K562 (cell line): ENCODE results near the gene RFPL1. TPM values are rescaled to one million over a fixed set of nuclear protein-coding genes. Genes with fewer than 3 reads are reported as not detected.

Experiments used
- ATF1 ChIP-seq, 2 experiments: fragments of 450-650 bp in 1 of 2; IDR thresholded peaks; 2 replicates each; pipeline ENCODE4 v1.6.1; 2016; ENCODE audit warnings: missing compliant biosample characterization in 1 of 2, missing genetic modification characterization in 1 of 2
- ATF7 ChIP-seq: fragments of 450-650 bp; IDR thresholded peaks from 2 replicates; pipeline ENCODE4 v1.7.1; 2014; ENCODE audit warnings: mild to moderate bottlenecking, moderate library complexity
- CREB1 ChIP-seq, 2 experiments: sonication (generic) in 1 of 2; formaldehyde crosslinking in 1 of 2; IDR thresholded peaks; 2 replicates each; pipeline versions ENCODE4 v1.6.1 to v1.8.0; 2012 to 2022; ENCODE audit warnings: inconsistent platforms in 1 of 2, mild to moderate bottlenecking in 1 of 2, missing genetic modification reagents in 1 of 2, moderate library complexity in 1 of 2
- CREM ChIP-seq: IDR thresholded peaks from 2 replicates; pipeline ENCODE4 v1.6.1; 2014; ENCODE audit warnings: antibody characterized with exemption, low read depth
- CXXC5 ChIP-seq: fragments of 250-450 bp; sonication (Bioruptor Pico); IDR thresholded peaks from 2 replicates; pipeline ENCODE4 v1.8.0; 2022; ENCODE audit warnings: inconsistent platforms, mild to moderate bottlenecking, moderate library complexity
- JUND ChIP-seq, 2 experiments: IDR thresholded peaks; 2 replicates in 1 of 2; 3 replicates in 1 of 2; pipeline ENCODE4 v1.6.1; 2011; ENCODE audit warnings: borderline replicate concordance in 2 of 2, low read depth in 2 of 2, low read length in 2 of 2, improper control_type of control experiment in 1 of 2, missing biosample characterization in 1 of 2, missing genetic modification characterization in 1 of 2, missing genetic modification reagents in 1 of 2
- RB1 ChIP-seq: fragments of 450-650 bp; IDR thresholded peaks from 2 replicates; pipeline ENCODE4 v1.6.1; 2017; ENCODE audit warnings: low read depth, mild to moderate bottlenecking
- RBFOX2 ChIP-seq: fragments of 200-400 bp; formaldehyde crosslinking; IDR thresholded peaks from 2 replicates; pipeline ENCODE4 v1.6.1; 2017; ENCODE audit warnings: low read depth, mild to moderate bottlenecking, low read length, moderate library complexity
- RBM17 ChIP-seq: fragments of 200-400 bp; formaldehyde crosslinking; IDR thresholded peaks from 2 replicates; pipeline ENCODE4 v1.6.1; 2017; ENCODE audit warnings: low read depth, mild to moderate bottlenecking, low read length, borderline replicate concordance
- SMAD4 ChIP-seq: fragments of 250-450 bp; sonication (Bioruptor Pico); conservative IDR thresholded peaks from 2 replicates; pipeline ENCODE4 v1.8.0; 2021; ENCODE audit warnings: inconsistent platforms, mild to moderate bottlenecking, moderate library complexity
- STAG1 ChIP-seq: sonication (generic); formaldehyde crosslinking; IDR thresholded peaks from 2 replicates; pipeline ENCODE4 v1.5.0; 2020; ENCODE audit warnings: missing genetic modification reagents, borderline replicate concordance
- TEAD1 ChIP-seq, 2 experiments: fragments of 450-650 bp in 1 of 2; sonication (generic) in 1 of 2; formaldehyde crosslinking; IDR thresholded peaks; 2 replicates each; pipeline versions ENCODE4 v1.4.0 to v1.8.0; 2020 to 2022; ENCODE audit warnings: mild to moderate bottlenecking in 2 of 2, missing genetic modification reagents in 1 of 2
- ZNF511 ChIP-seq: sonication (generic); formaldehyde crosslinking; IDR thresholded peaks from 2 replicates; pipeline ENCODE4 v1.8.0; 2022; ENCODE audit warnings: mild to moderate bottlenecking, missing genetic modification reagents
- ZNF655 ChIP-seq: fragments of 250-450 bp; sonication (Bioruptor Pico); IDR thresholded peaks from 2 replicates; pipeline ENCODE4 v1.5.0; 2021
- polyA plus RNA-seq, 8 experiments: library from polyadenylated mRNA; depleted of rRNA in 4 of 8; stranded (reverse) in 5 of 8; unstranded in 3 of 8; fragments of >200 nt; fragmentation: Nextera tagmentation in 2 of 8; fragmentation: Illumina TruSeq in 1 of 8; extraction: Ambion mirVana in 2 of 8; extraction: Trizol in 1 of 8; gene quantifications; 2 replicates each; pipeline versions ENCODE4 v1.2.1 to v1.2.3, GENCODE V29; 2011 to 2014; ENCODE audit warnings: inconsistent platforms in 1 of 8, missing spikeins in 1 of 8
- total RNA-seq, 7 experiments: library from RNA; depleted of rRNA in 6 of 7; stranded (reverse); fragments of >200 nt in 6 of 7; fragmentation: Illumina TruSeq in 2 of 7; extraction: Trizol in 2 of 7; gene quantifications; 2 replicates each; pipeline versions ENCODE4 v1.2.1 to v1.2.3, GENCODE V29; 2011 to 2021; ENCODE audit warnings: low replicate concordance in 1 of 7
- TF ChIP-seq, protein P1 (sequence below): fragments of 250-450 bp; sonication (Bioruptor Pico); IDR thresholded peaks from 2 replicates; pipeline ENCODE4 v1.4.0; 2020
- TF ChIP-seq, protein P2 (sequence below): IDR thresholded peaks from 2 replicates; pipeline ENCODE4 v1.6.1; 2011; ENCODE audit warnings: borderline replicate concordance, low read depth, mild to moderate bottlenecking, moderate library complexity, low read length; ENCODE audit not compliant: insufficient read depth, poor library complexity, severe bottlenecking
- TF ChIP-seq, protein P3 (sequence below), 2 experiments: IDR thresholded peaks; 2 replicates each; pipeline ENCODE4 v1.6.1; 2011; ENCODE audit warnings: borderline replicate concordance in 1 of 2, control low read depth in 1 of 2, low read depth in 1 of 2, low read length in 1 of 2, mild to moderate bottlenecking in 1 of 2, mixed read lengths in 1 of 2, moderate library complexity in 1 of 2; ENCODE audit not compliant: insufficient read depth in 1 of 2, insufficient read length in 1 of 2, poor library complexity in 1 of 2, severe bottlenecking in 1 of 2; ENCODE audit errors: extremely low read depth in 1 of 2

The RFPL1 gene
- total and polyA plus RNA-seq, 9 of the 15 experiments (the other 6 are each of a cell fraction or from before 2014, with no cell fraction given): not detected

DNA sequence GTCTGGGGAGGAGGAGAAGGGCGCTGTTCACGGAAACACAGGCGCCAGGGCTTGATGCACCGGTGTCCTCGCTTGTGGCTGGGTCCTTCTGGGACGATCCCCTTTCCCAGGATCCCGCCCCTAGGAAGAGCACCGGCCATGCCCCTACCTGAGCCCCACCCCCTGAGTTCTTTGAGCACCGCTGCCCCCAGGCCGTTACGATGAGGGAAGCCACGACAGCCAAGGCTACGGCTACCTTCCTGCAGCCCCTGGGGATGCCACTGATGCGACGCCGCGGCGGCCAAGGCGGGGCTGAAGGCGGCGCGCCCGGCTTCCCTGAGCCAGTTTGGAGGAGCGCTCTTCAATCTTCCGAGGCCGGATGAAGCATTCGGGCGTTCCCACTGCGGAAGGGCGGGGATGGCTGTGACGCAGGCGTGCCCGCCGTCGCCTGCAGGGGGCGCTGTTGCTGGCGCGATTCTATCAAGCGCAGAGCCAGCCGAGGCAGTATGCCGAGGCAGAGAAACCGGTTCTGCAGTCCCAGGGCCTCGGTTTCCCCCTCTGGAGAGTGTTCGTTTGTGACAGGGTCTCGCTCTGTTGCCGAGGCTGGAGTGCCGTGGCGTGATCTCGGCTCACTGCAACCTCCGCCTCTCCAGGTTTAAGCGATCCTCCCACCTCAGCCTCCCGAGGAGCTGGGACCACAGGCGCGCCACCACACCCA, 31.9 kb downstream of the RFPL1 start (continued):
- TF ChIP-seq, protein P1, sequence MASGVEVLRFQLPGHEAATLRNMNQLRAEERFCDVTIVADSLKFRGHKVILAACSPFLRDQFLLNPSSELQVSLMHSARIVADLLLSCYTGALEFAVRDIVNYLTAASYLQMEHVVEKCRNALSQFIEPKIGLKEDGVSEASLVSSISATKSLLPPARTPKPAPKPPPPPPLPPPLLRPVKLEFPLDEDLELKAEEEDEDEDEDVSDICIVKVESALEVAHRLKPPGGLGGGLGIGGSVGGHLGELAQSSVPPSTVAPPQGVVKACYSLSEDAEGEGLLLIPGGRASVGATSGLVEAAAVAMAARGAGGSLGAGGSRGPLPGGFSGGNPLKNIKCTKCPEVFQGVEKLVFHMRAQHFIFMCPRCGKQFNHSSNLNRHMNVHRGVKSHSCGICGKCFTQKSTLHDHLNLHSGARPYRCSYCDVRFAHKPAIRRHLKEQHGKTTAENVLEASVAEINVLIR (CRISPR knock-in tag): peak; percentile 67
- TF ChIP-seq ATF1 (CRISPR knock-in tag; IDR thresholded peaks at IDR 0.05) (peak; percentile 73), ATF1 (tag; IDR thresholded peaks at IDR 0.05) (peak; percentile 89), ZNF511 (CRISPR knock-in tag) (no peak), CREB1 (IDR thresholded peaks at IDR 0.05) (peak; percentile 84), CREB1 (CRISPR knock-in tag; IDR thresholded peaks at IDR 0.05) (peak; percentile 86), RB1 (peak; percentile 63; the same call in 1 of the 2 replicates), RBFOX2 (0 out of 2 replicates have a peak, but pooled peaks have one; percentile 27), STAG1 (CRISPR knock-in tag) (peak; percentile 25; the same call in 1 of the 2 replicates), CXXC5 (peak; percentile 59), RBM17 (no peak), JUND (IDR thresholded peaks at IDR 0.05; ENCODE audit: borderline replicate concordance, low read depth, low read length) (peak; percentile 16; the same call in 1 of the 2 replicates), JUND (tag; IDR thresholded peaks at IDR 0.05; ENCODE audit: borderline replicate concordance, low read depth, low read length) (no peak), CREM (peak; percentile 96), ZNF655 (CRISPR knock-in tag) (no peak), ATF7 (no peak), TEAD1 (CRISPR knock-in tag; IDR thresholded peaks at IDR 0.05) (peak in 1 of 2 experiments; percentile 43; a peak in 1 of 4 replicates), SMAD4 (CRISPR knock-in tag) (0 out of 2 replicates have a peak, but pooled peaks have one; percentile 35)
- TF ChIP-seq, protein P2, sequence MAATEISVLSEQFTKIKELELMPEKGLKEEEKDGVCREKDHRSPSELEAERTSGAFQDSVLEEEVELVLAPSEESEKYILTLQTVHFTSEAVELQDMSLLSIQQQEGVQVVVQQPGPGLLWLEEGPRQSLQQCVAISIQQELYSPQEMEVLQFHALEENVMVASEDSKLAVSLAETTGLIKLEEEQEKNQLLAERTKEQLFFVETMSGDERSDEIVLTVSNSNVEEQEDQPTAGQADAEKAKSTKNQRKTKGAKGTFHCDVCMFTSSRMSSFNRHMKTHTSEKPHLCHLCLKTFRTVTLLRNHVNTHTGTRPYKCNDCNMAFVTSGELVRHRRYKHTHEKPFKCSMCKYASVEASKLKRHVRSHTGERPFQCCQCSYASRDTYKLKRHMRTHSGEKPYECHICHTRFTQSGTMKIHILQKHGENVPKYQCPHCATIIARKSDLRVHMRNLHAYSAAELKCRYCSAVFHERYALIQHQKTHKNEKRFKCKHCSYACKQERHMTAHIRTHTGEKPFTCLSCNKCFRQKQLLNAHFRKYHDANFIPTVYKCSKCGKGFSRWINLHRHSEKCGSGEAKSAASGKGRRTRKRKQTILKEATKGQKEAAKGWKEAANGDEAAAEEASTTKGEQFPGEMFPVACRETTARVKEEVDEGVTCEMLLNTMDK: peak; percentile 64
- TF ChIP-seq, protein P3, sequence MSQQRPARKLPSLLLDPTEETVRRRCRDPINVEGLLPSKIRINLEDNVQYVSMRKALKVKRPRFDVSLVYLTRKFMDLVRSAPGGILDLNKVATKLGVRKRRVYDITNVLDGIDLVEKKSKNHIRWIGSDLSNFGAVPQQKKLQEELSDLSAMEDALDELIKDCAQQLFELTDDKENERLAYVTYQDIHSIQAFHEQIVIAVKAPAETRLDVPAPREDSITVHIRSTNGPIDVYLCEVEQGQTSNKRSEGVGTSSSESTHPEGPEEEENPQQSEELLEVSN (IDR thresholded peaks at IDR 0.05; ENCODE audit: borderline replicate concordance in 1 of 2, extremely low read depth in 1 of 2, insufficient read depth in 1 of 2, insufficient read length in 1 of 2, low read depth in 1 of 2, low read length in 1 of 2, poor library complexity in 1 of 2, severe bottlenecking in 1 of 2): peak in 1 of 2 experiments; percentile 5
